ENCODE measurements around the gene SURF2.

DNA sequence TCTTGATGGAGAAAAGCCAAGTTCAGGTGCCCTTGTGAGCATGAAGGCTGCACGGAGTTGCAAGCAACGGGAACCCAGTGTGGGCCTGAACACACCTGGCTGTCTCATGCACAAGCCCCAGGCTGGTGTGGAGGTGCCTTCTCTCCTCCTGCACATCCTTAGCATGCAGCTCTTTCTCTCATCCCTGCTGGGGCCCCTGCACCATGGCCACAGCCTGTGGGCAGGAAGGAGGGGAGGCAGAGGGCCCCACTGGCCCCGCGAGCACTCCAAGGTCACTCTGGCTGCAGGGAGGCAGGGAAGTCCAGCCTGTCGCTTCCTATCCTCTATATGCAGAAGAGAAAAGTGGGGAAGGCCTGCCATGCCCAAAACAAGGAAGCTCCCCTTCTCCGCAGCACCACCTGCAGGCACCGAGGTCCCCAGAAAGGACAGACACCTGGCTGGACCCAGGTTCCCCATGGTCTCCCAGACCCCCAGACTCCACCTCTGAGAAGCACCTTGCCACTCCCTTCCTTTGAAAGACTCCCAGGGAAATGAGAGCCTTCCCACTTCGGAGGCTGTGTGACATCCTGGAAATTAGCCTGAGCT lies 38.4 kb downstream of the SURF2 start:
- TF ChIP-seq, protein P1, sequence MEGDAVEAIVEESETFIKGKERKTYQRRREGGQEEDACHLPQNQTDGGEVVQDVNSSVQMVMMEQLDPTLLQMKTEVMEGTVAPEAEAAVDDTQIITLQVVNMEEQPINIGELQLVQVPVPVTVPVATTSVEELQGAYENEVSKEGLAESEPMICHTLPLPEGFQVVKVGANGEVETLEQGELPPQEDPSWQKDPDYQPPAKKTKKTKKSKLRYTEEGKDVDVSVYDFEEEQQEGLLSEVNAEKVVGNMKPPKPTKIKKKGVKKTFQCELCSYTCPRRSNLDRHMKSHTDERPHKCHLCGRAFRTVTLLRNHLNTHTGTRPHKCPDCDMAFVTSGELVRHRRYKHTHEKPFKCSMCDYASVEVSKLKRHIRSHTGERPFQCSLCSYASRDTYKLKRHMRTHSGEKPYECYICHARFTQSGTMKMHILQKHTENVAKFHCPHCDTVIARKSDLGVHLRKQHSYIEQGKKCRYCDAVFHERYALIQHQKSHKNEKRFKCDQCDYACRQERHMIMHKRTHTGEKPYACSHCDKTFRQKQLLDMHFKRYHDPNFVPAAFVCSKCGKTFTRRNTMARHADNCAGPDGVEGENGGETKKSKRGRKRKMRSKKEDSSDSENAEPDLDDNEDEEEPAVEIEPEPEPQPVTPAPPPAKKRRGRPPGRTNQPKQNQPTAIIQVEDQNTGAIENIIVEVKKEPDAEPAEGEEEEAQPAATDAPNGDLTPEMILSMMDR (conservative IDR thresholded peaks at IDR 0.05) = no peak
- TF ChIP-seq EZH2 (IDR thresholded peaks at IDR 0.05; ENCODE audit: low read depth) = no peak
